OCI-LY3 (cell line): ENCODE measurements around the gene MARVELD3.
"Not testable (repeated sequence)": the region's sequence is repeated elsewhere in the genome, so short reads cannot be mapped to it uniquely, and the experiment has no call there.

ENCODE experiments used
- CTCF ChIP-seq: fragments of 200-600, 300-600 bp; sonication (generic); IDR thresholded peaks from 2 replicates; pipeline ENCODE4 v1.5.1; 2014; ENCODE audit warnings: antibody characterized with exemption, low read length, low read depth
- EZH2phosphoT487 ChIP-seq: fragments of 200-600 bp; shearing (Covaris generic); IDR thresholded peaks from 2 replicates; pipeline ENCODE4 v1.6.1; 2018; ENCODE audit warnings: antibody characterized with exemption, mixed run types, low read depth

- TF ChIP-seq CTCF, EZH2phosphoT487: not testable (repeated sequence)
Measured at GRCh38 chr16:71590071-71590470, 35.9 kb upstream of the MARVELD3 start.
